Gastroesophageal sphincter (tissue), 3 donors: ENCODE results near the gene VPS33B.

Source experiments
- CTCF ChIP-seq, 4 experiments: fragments of 200-600 bp in 2 of 4; fragments of 450-650 bp in 2 of 4; sonication (generic) in 1 of 4; IDR thresholded peaks; one replicate each; pipeline ENCODE4 v1.5.1; 2017 to 2019; ENCODE audit warnings: antibody characterized with exemption in 4 of 4, mild to moderate bottlenecking in 2 of 4, moderate library complexity in 2 of 4
- EP300 ChIP-seq: sonication (generic); formaldehyde crosslinking; IDR thresholded peaks from one replicate; pipeline ENCODE4 v1.6.1; 2017; ENCODE audit warnings: antibody characterized with exemption, mild to moderate bottlenecking
- POLR2A ChIP-seq, 2 donors: fragments of 450-650 bp; IDR thresholded peaks; one replicate each; pipeline ENCODE4 v1.6.1; 2017; ENCODE audit warnings: antibody characterized with exemption in 2 of 2, mild to moderate bottlenecking in 2 of 2, moderate library complexity in 1 of 2
- POLR2AphosphoS5 ChIP-seq: sonication (generic); formaldehyde crosslinking; IDR thresholded peaks from one replicate; pipeline ENCODE4 v1.6.1; 2017; ENCODE audit warnings: antibody characterized with exemption

- TF ChIP-seq POLR2A (IDR thresholded peaks at IDR 0.05) (no peak), POLR2AphosphoS5 (no peak), CTCF (IDR thresholded peaks at IDR 0.05) (no peak), EP300 (no peak)
These were observed 27.7 kb upstream of the VPS33B start for GRCh38 chr15:91050128-91050455.
